GM19467 (cell line): ENCODE results near the gene SLCO1B3.
"Not testable (repeated sequence)": the region's sequence is repeated elsewhere in the genome, so short reads cannot be mapped to it uniquely, and the experiment has no call there.

Source experiments
- ATAC-seq: cut with Tn5 transposase; IDR thresholded peaks from one replicate; pipeline ENCODE4 v1.9.1; 2021; ENCODE audit warnings: mild to moderate bottlenecking, moderate library complexity; ENCODE audit not compliant: unreplicated experiment

Gene SLCO1B3

GRCh38 chr12:20810487-20810886, at the start of gene SLCO1B3:
Gene SLCO1B3, plus strand, starts transcription at chr12:20810705. Its CDS starts 5,034 bp downstream, at chr12:20815739.
- ATAC-seq: no peak

- ATAC-seq: no peak
Measured at GRCh38 chr12:20777420-20777819, 33.1 kb upstream of the SLCO1B3 start.

- ATAC-seq: no peak
Measured at GRCh38 chr12:20778969-20779368, 31.5 kb upstream of the SLCO1B3 start.

GRCh38 chr12:20779971-20780370, 30.5 kb upstream of the SLCO1B3 start:
- not testable (repeated sequence) for ATAC-seq

- not testable (repeated sequence) for ATAC-seq
Measured at GRCh38 chr12:20783796-20784357, 26.6 kb upstream of the SLCO1B3 start.

- ATAC-seq: no peak
Measured at GRCh38 chr12:20792971-20793370, 17.5 kb upstream of the SLCO1B3 start.

GRCh38 chr12:20798554-20798953, 12.0 kb upstream of the SLCO1B3 start:
- no peak for ATAC-seq

- no peak for ATAC-seq
Measured at GRCh38 chr12:20800160-20800559, 10.3 kb upstream of the SLCO1B3 start.

- ATAC-seq: no peak
Measured at GRCh38 chr12:20801035-20801434, 9.5 kb upstream of the SLCO1B3 start.

GRCh38 chr12:20805921-20806320, 4.6 kb upstream of the SLCO1B3 start:
- no peak for ATAC-seq

GRCh38 chr12:20807192-20808080, 3.1 kb upstream of the SLCO1B3 start:
- ATAC-seq: no peak

GRCh38 chr12:20808521-20808920, 2.0 kb upstream of the SLCO1B3 start:
- ATAC-seq: no peak

- ATAC-seq: no peak
Measured at GRCh38 chr12:20815574-20815973, 5.1 kb downstream of the SLCO1B3 start.

- no peak for ATAC-seq
Measured at GRCh38 chr12:20822415-20822814, 11.9 kb downstream of the SLCO1B3 start.

GRCh38 chr12:20822925-20823324, 12.4 kb downstream of the SLCO1B3 start:
- no peak for ATAC-seq

GRCh38 chr12:20829919-20830318, 19.4 kb downstream of the SLCO1B3 start:
- ATAC-seq: no peak

- no peak for ATAC-seq
Measured at GRCh38 chr12:20830456-20830855, 20.0 kb downstream of the SLCO1B3 start.

GRCh38 chr12:20832911-20833310, 22.4 kb downstream of the SLCO1B3 start:
- no peak for ATAC-seq

GRCh38 chr12:20852649-20853048, 42.1 kb downstream of the SLCO1B3 start:
- no peak for ATAC-seq

GRCh38 chr12:20863056-20863455, 52.6 kb downstream of the SLCO1B3 start:
- ATAC-seq: no peak

- ATAC-seq: no peak
Measured at GRCh38 chr12:20865873-20866272, 55.4 kb downstream of the SLCO1B3 start.

GRCh38 chr12:20868277-20868676, 57.8 kb downstream of the SLCO1B3 start:
- no peak for ATAC-seq
